Suprapubic skin (tissue), 4 donors: ENCODE measurements around the gene SGTA.

Source experiments
- POLR2A ChIP-seq, 2 donors: fragments of 450-650 bp; IDR thresholded peaks; one replicate each; pipeline ENCODE4 v1.6.1; 2017; ENCODE audit warnings: antibody characterized with exemption in 2 of 2, mild to moderate bottlenecking in 2 of 2, moderate library complexity in 2 of 2
- POLR2AphosphoS5 ChIP-seq, 3 donors: sonication (generic); formaldehyde crosslinking; IDR thresholded peaks; one replicate each; pipeline ENCODE4 v1.6.1; 2017; ENCODE audit warnings: antibody characterized with exemption in 3 of 3
- TF ChIP-seq, protein P1 (sequence below), 2 donors: fragments of 200-600 bp in 1 of 2; fragments of 450-650 bp in 1 of 2; sonication (generic) in 1 of 2; IDR thresholded peaks; one replicate each; pipeline ENCODE4 v1.5.1; 2016 to 2019; ENCODE audit warnings: antibody characterized with exemption in 2 of 2, mild to moderate bottlenecking in 1 of 2, moderate library complexity in 1 of 2

DNA sequence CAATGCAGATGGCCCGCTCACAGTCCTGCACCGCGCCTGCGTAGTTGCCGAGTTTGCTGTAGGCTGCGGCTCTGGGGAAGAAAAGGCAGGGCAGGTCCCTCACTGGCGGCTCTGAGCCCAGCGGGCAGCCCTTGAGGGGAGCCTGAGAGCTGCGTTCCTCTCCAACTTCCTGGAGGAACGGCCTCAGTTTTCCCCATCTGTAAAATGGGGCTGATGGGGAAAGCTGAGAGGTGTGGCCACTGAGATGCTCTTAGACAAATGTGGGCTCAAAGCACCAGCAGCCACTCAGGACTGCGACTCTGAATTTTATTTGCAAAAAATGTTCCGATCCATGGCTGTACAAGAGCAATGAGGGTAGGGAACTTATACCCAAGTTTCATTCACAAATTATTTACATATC lies 19.4 kb downstream of the SGTA start:
- TF ChIP-seq, protein P1, sequence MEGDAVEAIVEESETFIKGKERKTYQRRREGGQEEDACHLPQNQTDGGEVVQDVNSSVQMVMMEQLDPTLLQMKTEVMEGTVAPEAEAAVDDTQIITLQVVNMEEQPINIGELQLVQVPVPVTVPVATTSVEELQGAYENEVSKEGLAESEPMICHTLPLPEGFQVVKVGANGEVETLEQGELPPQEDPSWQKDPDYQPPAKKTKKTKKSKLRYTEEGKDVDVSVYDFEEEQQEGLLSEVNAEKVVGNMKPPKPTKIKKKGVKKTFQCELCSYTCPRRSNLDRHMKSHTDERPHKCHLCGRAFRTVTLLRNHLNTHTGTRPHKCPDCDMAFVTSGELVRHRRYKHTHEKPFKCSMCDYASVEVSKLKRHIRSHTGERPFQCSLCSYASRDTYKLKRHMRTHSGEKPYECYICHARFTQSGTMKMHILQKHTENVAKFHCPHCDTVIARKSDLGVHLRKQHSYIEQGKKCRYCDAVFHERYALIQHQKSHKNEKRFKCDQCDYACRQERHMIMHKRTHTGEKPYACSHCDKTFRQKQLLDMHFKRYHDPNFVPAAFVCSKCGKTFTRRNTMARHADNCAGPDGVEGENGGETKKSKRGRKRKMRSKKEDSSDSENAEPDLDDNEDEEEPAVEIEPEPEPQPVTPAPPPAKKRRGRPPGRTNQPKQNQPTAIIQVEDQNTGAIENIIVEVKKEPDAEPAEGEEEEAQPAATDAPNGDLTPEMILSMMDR (IDR thresholded peaks at IDR 0.05), result no peak
- no peak for TF ChIP-seq POLR2A (IDR thresholded peaks at IDR 0.05)
- no peak for TF ChIP-seq POLR2AphosphoS5 (IDR thresholded peaks at IDR 0.05)
